GM10248 (cell line): ENCODE data around the gene CTAGE1.

ENCODE experiments used
- CTCF ChIA-PET: fragments of 300-600 bp; sonication (Branson Sonifier 250); formaldehyde crosslinking; extraction: SDS; loops from one replicate; lab custom pipeline; 2021; ENCODE audit warnings: antibody characterized with exemption; lab: Yijun Ruan, JAX
- POLR2A ChIA-PET: fragments of 350-650 bp; sonication (Branson Sonifier 250); formaldehyde crosslinking; extraction: SDS; loops from one replicate; lab custom pipeline; 2020; ENCODE audit warnings: antibody characterized with exemption; lab: Yijun Ruan, JAX
- DNase-seq: peaks from one replicate; pipeline ENCODE4 v3.0.0; 2012; ENCODE audit errors: extremely low spot score
- TF ChIP-seq, protein P1 (sequence below): IDR thresholded peaks from 2 replicates; pipeline ENCODE4 v1.5.1; 2012; ENCODE audit warnings: mild to moderate bottlenecking, low read depth; ENCODE audit errors: extremely low read depth, missing control alignments, control extremely low read depth

The CTAGE1 gene

DNA sequence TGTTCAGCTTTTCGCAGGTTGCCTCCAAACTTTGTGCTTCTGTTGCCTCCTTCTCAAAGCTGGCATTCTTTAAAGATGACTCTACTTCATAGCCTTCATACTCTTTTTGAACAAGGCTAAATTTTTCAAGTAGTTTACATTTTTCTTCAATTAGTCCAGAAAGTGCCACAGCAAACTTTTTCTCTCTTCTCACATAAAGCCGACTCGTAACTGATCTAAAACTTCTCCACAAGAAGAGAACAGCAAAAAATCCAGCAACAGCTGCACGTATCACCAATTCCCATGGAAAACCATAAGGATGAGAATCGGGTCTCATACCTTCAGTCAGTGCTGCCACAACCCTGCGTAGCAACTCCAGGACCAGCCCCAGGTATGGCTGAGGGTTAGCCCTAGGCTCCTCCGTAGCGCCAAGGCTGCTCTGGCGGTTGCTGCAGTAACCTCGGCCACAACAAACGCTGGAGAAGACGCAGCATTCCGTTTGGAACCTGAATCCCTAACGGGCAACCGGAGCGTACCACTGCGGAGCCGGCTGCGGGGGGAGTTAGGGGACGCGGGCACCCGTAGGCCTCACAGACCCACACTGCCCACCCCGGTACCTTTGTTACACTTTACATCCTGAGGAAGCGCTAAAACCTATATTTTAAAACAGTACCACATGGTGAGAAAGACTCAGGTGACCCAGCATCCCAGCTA lies at the start of gene CTAGE1:
TSS of gene CTAGE1 (minus strand) at position 420 of the 693 bp plus-strand sequence. CDS start at position 316, 104 bp downstream.
- CTCF ChIA-PET, result interaction anchor here (1.4 kb wide), 1 partner anchor 19 kb away, joined by 3 read pairs; no protein-coding TSS in a partner anchor

GRCh38 chr18:22466608-22467395 lies 49.1 kb upstream of the CTAGE1 start:
- DNase-seq, result no peak
- TF ChIP-seq, protein P1, sequence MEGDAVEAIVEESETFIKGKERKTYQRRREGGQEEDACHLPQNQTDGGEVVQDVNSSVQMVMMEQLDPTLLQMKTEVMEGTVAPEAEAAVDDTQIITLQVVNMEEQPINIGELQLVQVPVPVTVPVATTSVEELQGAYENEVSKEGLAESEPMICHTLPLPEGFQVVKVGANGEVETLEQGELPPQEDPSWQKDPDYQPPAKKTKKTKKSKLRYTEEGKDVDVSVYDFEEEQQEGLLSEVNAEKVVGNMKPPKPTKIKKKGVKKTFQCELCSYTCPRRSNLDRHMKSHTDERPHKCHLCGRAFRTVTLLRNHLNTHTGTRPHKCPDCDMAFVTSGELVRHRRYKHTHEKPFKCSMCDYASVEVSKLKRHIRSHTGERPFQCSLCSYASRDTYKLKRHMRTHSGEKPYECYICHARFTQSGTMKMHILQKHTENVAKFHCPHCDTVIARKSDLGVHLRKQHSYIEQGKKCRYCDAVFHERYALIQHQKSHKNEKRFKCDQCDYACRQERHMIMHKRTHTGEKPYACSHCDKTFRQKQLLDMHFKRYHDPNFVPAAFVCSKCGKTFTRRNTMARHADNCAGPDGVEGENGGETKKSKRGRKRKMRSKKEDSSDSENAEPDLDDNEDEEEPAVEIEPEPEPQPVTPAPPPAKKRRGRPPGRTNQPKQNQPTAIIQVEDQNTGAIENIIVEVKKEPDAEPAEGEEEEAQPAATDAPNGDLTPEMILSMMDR, result no peak
- ChIA-PET POLR2A (no interaction called here), CTCF (no interaction called here)

More for the DNA sequence above, at the start of gene CTAGE1:
- TF ChIP-seq, protein P1, result no peak
- POLR2A ChIA-PET, result no interaction called here
- DNase-seq, result no peak

- TF ChIP-seq, protein P1, result no peak
- POLR2A ChIA-PET, result no interaction called here
- CTCF ChIA-PET, result no interaction called here
- DNase-seq, result no peak
Observed at GRCh38 chr18:22465859-22466457, 48.2 kb upstream of the CTAGE1 start.

GRCh38 chr18:22463076-22463475 lies 45.4 kb upstream of the CTAGE1 start:
- CTCF ChIA-PET, result interaction anchor here (1.1 kb wide), 1 partner anchor 23 kb away, joined by 4 read pairs; no protein-coding TSS in a partner anchor
- POLR2A ChIA-PET, result no interaction called here
- TF ChIP-seq, protein P1, result no peak
- DNase-seq, result no peak

- no peak for DNase-seq
- ChIA-PET POLR2A (no interaction called here), CTCF (interaction anchor here (1.0 to 1.7 kb wide), 4 partner anchors 15 to 57 kb away, joined by 3 to 4 read pairs (median 4); no protein-coding TSS in a partner anchor)
- TF ChIP-seq, protein P1, result no peak
Observed at GRCh38 chr18:22459491-22459890, 41.8 kb upstream of the CTAGE1 start.

- CTCF ChIA-PET, result no interaction called here
- DNase-seq, result no peak
- POLR2A ChIA-PET, result no interaction called here
- TF ChIP-seq, protein P1, result no peak
Observed at GRCh38 chr18:22457524-22457923, 39.8 kb upstream of the CTAGE1 start.
